ENCODE measurements around the gene SLC46A2. TPM values are rescaled to one million over a fixed set of nuclear protein-coding genes. Genes with fewer than 3 reads are reported as not detected.

SLC46A2 gene
- polyA plus RNA-seq, 1 experiment = not detected

DNA sequence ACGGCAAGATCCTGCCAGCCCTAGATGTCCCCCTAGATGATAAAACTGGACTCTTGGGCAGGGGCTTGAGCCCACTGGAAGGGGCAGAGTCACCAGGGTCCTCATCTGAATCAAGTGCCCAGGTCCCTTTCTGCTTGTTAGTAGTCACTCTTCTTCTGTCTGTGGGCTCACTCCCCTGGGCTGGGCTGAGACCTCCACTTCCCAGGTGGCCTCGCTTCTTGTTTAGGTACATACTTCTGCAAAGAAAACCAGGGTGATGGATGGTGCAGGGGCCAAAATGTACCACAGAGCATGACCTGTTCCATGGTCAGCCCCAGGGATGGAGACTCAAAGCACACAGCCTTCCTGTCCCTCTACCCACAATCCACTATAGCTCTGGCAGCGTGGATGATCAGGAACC, 845 bp upstream of the SLC46A2 start:
- Histone ChIP-seq H3K4me3 (ENCODE audit: low read depth, low read length) (no peak overlapping the region), H3K36me3 (ENCODE audit: control insufficient read depth, insufficient read depth, low read length) (no peaks in the 10 kb centered on the region), H3K27me3 (ENCODE audit: control insufficient read depth, insufficient read depth, low read length) (peaks cover 7% of the 10 kb centered on the region)
- ChIA-PET POLR2A (no interaction called here), CTCF (interaction anchor here (3.3 kb wide), 1 partner anchor 11 kb away, joined by 14 read pairs; no protein-coding TSS in a partner anchor)
- TF ChIP-seq, protein P1, sequence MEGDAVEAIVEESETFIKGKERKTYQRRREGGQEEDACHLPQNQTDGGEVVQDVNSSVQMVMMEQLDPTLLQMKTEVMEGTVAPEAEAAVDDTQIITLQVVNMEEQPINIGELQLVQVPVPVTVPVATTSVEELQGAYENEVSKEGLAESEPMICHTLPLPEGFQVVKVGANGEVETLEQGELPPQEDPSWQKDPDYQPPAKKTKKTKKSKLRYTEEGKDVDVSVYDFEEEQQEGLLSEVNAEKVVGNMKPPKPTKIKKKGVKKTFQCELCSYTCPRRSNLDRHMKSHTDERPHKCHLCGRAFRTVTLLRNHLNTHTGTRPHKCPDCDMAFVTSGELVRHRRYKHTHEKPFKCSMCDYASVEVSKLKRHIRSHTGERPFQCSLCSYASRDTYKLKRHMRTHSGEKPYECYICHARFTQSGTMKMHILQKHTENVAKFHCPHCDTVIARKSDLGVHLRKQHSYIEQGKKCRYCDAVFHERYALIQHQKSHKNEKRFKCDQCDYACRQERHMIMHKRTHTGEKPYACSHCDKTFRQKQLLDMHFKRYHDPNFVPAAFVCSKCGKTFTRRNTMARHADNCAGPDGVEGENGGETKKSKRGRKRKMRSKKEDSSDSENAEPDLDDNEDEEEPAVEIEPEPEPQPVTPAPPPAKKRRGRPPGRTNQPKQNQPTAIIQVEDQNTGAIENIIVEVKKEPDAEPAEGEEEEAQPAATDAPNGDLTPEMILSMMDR (IDR thresholded peaks at IDR 0.05; ENCODE audit: insufficient read depth, low read depth, low read length) = no peak
- no peak for DNase-seq (ENCODE audit: low read depth)

DNA sequence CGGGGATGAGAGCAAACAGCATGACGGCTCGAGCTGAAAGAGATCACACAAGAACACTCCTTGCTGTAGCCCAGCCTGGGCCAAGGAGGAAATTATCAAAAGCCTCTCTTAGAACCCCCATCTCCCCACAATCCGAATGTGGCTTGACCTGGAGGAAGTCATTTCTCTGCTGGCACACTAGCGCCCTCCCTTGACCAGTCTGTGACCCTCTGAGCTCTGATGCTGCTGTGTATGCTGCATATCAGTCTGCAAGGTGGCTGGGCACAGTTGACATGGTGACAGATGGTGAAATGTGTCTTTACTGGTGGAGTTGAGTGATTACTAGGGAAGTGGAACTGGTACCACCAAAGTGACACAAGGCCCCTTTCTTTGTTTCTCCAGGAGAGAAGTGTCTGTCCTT, 3.3 kb downstream of the SLC46A2 start:
- DNase-seq (ENCODE audit: low read depth) = no peak
- CTCF ChIA-PET = interaction anchor here (0.6 to 1.3 kb wide), 4 partner anchors 15 to 48 kb away, joined by 3 to 6 read pairs (median 4); no protein-coding TSS in a partner anchor
- POLR2A ChIA-PET = no interaction called here

DNA sequence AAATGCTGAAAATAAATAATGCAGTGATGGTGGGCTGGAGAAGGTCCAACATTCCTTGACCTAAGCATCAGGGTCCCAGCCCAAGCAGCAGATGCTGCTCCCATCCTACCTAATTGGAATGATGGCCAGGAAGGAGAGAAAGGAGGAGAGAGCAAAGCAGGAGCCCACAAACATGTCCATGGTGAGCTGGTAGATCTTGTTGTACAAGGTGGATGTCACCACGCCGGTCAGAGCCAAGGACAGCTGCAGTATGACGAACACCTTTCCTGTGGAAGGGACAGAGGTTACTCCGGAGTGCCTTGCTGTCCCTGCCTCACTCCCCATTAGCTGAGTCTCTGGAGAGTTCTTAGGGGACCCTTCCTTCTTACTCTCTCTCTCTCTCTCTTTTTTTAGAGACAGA, 4.3 kb downstream of the SLC46A2 start:
- Histone ChIP-seq H3K27me3 (ENCODE audit: control insufficient read depth, insufficient read depth, low read length) (peaks cover 4% of the 10 kb centered on the region), H3K4me3 (ENCODE audit: low read depth, low read length) (no peak overlapping the region), H3K36me3 (ENCODE audit: control insufficient read depth, insufficient read depth, low read length) (no peaks in the 10 kb centered on the region)
- TF ChIP-seq, protein P1 (IDR thresholded peaks at IDR 0.05; ENCODE audit: insufficient read depth, low read depth, low read length) = no peak
- ChIA-PET POLR2A (no interaction called here), CTCF (interaction anchor here (1.0 kb wide), 1 partner anchor 40 kb away, joined by 3 read pairs; no protein-coding TSS in a partner anchor)
- DNase-seq (ENCODE audit: low read depth) = no peak

More for the DNA sequence above, 3.3 kb downstream of the SLC46A2 start:
- H3K4me3 ChIP-seq (ENCODE audit: low read depth, low read length) = no peak overlapping the region
- H3K27me3 ChIP-seq (ENCODE audit: control insufficient read depth, insufficient read depth, low read length) = peaks cover 7% of the 10 kb centered on the region
- no peaks in the 10 kb centered on the region for H3K36me3 ChIP-seq (ENCODE audit: control insufficient read depth, insufficient read depth, low read length)
- TF ChIP-seq, protein P1 (IDR thresholded peaks at IDR 0.05; ENCODE audit: insufficient read depth, low read depth, low read length) = no peak

DNA sequence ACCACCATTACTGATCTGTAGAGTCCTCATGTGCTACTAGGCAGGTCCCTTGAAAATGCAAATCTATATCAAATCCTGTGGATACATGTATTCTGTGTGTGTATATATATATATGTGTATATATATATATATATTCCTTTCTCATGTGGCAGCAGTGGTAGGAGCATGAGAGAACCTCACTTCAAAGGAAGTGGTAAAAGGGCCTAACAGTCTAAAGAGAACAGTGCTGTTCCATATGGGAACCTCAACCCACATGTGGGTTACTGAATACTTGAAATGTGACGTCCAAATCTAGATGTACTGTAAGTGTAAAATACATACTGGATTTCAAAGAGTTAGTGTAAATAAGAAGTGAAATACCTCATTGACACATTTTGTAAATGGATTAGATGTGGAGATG, 5.4 kb downstream of the SLC46A2 start:
- peaks cover 2% of the 10 kb centered on the region; the same call in 1 of the 2 replicates for H3K27me3 ChIP-seq (ENCODE audit: control insufficient read depth, insufficient read depth, low read length)
- no peak overlapping the region for H3K4me3 ChIP-seq (ENCODE audit: low read depth, low read length)
- no peak for DNase-seq (ENCODE audit: low read depth)
- no peaks in the 10 kb centered on the region for H3K36me3 ChIP-seq (ENCODE audit: control insufficient read depth, insufficient read depth, low read length)
- POLR2A ChIA-PET = no interaction called here
- CTCF ChIA-PET = interaction anchor here (2.0 kb wide), 1 partner anchor 18 kb away, joined by 6 read pairs; no protein-coding TSS in a partner anchor
- TF ChIP-seq, protein P1 (IDR thresholded peaks at IDR 0.05; ENCODE audit: insufficient read depth, low read depth, low read length) = no peak

DNA sequence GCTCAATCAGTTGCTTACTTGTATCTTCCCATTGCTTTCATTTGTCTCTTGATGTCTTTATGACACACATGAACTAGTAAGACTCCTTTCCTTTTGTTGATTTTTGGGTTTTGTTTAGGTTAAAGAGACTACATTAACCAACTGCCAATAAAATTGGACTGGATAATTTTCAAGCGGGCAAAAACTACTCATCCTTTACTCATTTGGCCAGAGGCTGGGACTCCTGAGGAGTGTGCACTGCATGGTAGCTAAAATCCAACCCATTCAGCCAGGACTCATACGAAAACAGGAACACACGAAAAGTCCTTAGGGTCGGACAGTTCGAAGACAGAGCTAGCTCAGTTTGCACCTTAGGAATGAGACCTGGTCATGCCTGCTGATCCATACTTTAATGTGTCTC, 6.0 kb downstream of the SLC46A2 start:
- ChIA-PET CTCF (interaction anchor here (2.0 kb wide), 1 partner anchor 18 kb away, joined by 6 read pairs; no protein-coding TSS in a partner anchor), POLR2A (no interaction called here)
- TF ChIP-seq, protein P1 (IDR thresholded peaks at IDR 0.05; ENCODE audit: insufficient read depth, low read depth, low read length) = no peak
- DNase-seq (ENCODE audit: low read depth) = no peak
- no peaks in the 10 kb centered on the region for H3K36me3 ChIP-seq (ENCODE audit: control insufficient read depth, insufficient read depth, low read length)
- H3K27me3 ChIP-seq (ENCODE audit: control insufficient read depth, insufficient read depth, low read length) = peaks cover 2% of the 10 kb centered on the region; the same call in 1 of the 2 replicates
- H3K4me3 ChIP-seq (ENCODE audit: low read depth, low read length) = no peak overlapping the region
